Esophagus muscularis mucosa (tissue), 3 donors: ENCODE results near the gene PRMT6.
"Not testable (repeated sequence)": the region's sequence is repeated elsewhere in the genome, so short reads cannot be mapped to it uniquely, and the experiment has no call there.

ENCODE experiments used
- POLR2A ChIP-seq: fragments of 450-650 bp; IDR thresholded peaks from one replicate; pipeline ENCODE4 v1.6.1; 2017; ENCODE audit warnings: antibody characterized with exemption, moderate library complexity, mild to moderate bottlenecking, low read depth
- TF ChIP-seq, protein P1 (sequence below), 3 experiments: fragments of 200-600 bp in 2 of 3; fragments of 450-650 bp in 1 of 3; sonication (generic) in 2 of 3; IDR thresholded peaks; one replicate each; pipeline ENCODE4 v1.5.1; 2017 to 2019; ENCODE audit warnings: antibody characterized with exemption in 3 of 3, mild to moderate bottlenecking in 2 of 3, moderate library complexity in 1 of 3

DNA sequence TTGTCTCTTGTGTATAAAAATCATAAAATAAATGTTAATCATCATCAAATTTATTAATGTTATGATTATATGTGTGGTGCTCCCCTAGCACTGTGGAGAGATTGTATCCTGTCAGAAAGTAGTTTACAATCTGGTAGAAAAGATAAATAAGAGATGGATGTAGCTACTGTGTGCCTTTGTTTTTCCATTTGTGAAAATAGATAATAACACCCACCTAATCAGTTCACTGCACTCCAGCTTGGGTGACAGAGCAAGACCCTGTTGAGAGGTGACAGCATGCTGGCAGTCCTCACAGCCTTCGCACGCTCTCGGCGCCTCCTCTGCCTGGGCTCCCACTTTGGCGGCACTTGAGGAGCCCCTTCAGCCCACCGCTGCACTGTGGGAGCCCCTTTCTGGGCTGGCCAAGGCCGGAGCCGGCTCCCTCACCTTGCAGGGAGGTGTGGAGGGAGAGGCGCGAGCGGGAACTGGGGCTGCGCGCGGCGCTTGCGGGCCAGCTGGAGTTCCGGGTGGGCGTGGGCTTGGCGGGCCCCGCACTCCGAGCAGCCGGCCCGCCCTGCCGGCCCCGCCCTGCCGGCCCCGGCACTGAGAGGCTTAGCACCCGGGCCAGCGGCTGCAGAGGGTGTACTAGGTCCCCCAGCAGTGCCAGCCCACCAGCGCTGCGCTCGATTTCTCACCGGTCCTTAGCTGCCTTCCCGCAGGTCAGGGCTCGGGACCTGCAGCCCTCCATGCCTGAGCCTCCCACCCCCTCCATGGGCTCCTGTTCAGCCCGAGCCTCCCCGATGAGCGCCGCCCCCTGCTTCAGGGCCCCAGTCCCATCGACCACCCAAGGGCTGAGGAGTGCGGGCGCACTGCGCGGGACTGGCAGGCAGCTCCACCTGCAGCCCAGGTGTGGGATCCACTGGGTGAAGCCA is 11.9 kb upstream of the PRMT6 start:
- TF ChIP-seq, protein P1, sequence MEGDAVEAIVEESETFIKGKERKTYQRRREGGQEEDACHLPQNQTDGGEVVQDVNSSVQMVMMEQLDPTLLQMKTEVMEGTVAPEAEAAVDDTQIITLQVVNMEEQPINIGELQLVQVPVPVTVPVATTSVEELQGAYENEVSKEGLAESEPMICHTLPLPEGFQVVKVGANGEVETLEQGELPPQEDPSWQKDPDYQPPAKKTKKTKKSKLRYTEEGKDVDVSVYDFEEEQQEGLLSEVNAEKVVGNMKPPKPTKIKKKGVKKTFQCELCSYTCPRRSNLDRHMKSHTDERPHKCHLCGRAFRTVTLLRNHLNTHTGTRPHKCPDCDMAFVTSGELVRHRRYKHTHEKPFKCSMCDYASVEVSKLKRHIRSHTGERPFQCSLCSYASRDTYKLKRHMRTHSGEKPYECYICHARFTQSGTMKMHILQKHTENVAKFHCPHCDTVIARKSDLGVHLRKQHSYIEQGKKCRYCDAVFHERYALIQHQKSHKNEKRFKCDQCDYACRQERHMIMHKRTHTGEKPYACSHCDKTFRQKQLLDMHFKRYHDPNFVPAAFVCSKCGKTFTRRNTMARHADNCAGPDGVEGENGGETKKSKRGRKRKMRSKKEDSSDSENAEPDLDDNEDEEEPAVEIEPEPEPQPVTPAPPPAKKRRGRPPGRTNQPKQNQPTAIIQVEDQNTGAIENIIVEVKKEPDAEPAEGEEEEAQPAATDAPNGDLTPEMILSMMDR (IDR thresholded peaks at IDR 0.05) = not testable (repeated sequence)
- not testable (repeated sequence) for TF ChIP-seq POLR2A
